Ishikawa (cell line): ENCODE measurements around the gene EXT2.

Source experiments
- EP300 ChIP-seq: IDR thresholded peaks from 2 replicates; pipeline ENCODE4 v1.6.1; 2012; ENCODE audit warnings: borderline replicate concordance
- NFIC ChIP-seq: IDR thresholded peaks from 2 replicates; pipeline ENCODE4 v1.6.1; 2012

DNA sequence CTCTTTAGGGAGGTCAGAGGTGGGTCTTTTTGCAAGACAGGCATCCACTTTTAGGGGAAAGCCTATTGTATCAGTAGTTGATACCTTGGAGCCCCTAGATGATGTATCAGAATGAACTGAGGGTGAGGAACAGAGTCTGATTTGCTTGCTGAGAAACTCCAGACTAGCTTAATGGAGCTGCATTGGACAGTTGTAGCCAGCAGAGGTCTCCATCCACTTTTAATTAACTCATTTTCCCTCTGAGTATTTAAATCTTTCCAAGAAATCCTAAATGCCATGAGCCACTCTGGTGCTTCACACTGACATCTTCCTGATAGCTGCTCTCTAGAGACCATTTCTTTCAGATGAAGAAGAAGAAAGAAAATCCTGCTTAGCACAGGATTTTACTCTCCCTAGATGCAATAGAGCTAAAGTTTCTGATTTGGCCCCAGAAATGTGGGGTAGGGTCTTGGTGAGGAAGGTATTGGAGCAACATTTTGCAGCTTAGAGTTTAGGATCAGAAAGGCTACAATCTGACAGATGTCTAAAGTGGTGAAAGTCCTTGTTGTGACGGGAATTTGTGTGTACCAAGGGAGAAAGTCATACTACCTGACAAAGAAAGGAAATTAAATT, 38.0 kb downstream of the EXT2 start:
- TF ChIP-seq EP300 (no peak), NFIC (no peak)
